HepG2 (cell line): ENCODE results near the gene UBE2Q1. TPM values are rescaled to one million over a fixed set of nuclear protein-coding genes. Genes with fewer than 3 reads are reported as not detected.

Source experiments
- ATF2 ChIP-seq: sonication (generic); formaldehyde crosslinking; IDR thresholded peaks from 2 replicates; pipeline ENCODE4 v1.4.0; 2020; ENCODE audit warnings: missing genetic modification reagents
- FOXO4 ChIP-seq: sonication (generic); formaldehyde crosslinking; conservative IDR thresholded peaks from 2 replicates; pipeline ENCODE4 v1.8.1; 2023; ENCODE audit warnings: missing genetic modification reagents
- KIAA2018 ChIP-seq: sonication (generic); formaldehyde crosslinking; IDR thresholded peaks from 2 replicates; pipeline ENCODE4 v1.5.0; 2020; ENCODE audit warnings: mild to moderate bottlenecking, missing genetic modification reagents, borderline replicate concordance
- MTERF4 ChIP-seq: sonication (generic); formaldehyde crosslinking; IDR thresholded peaks from 2 replicates; pipeline ENCODE4 v1.8.0; 2023; ENCODE audit warnings: mild to moderate bottlenecking, missing genetic modification reagents
- REST ChIP-seq, 2 experiments: IDR thresholded peaks; 2 replicates each; pipeline ENCODE4 v1.6.1; 2011 to 2012; ENCODE audit warnings: low read length in 2 of 2, borderline replicate concordance in 1 of 2, low read depth in 1 of 2, mild to moderate bottlenecking in 1 of 2, moderate library complexity in 1 of 2
- SALL2 ChIP-seq: sonication (generic); formaldehyde crosslinking; IDR thresholded peaks from 2 replicates; pipeline ENCODE4 v1.8.1; 2023; ENCODE audit warnings: mild to moderate bottlenecking, missing genetic modification reagents, inconsistent platforms
- XRCC5 ChIP-seq: fragments of 200-400 bp; formaldehyde crosslinking; optimal IDR thresholded peaks from 2 replicates; pipeline ENCODE3; 2017; ENCODE audit warnings: mild to moderate bottlenecking, low read length
- ZNF784 ChIP-seq: sonication (generic); formaldehyde crosslinking; IDR thresholded peaks from 2 replicates; pipeline ENCODE4 v1.5.1; 2020; ENCODE audit warnings: missing genetic modification reagents, mild to moderate bottlenecking, borderline replicate concordance
- polyA plus RNA-seq, 8 experiments: library from polyadenylated mRNA; depleted of rRNA in 3 of 8; stranded (reverse) in 7 of 8; unstranded in 1 of 8; fragments of >200 nt; fragmentation: Illumina TruSeq in 4 of 8; extraction: Trizol in 4 of 8; gene quantifications; 2 replicates each; pipeline versions ENCODE4 v1.2.1 to v1.2.3, GENCODE V29; 2011 to 2016; ENCODE audit warnings: low read depth in 4 of 8, missing spikeins in 1 of 8, mixed read lengths in 1 of 8; ENCODE audit not compliant: insufficient read depth in 1 of 8
- total RNA-seq, 5 experiments: library from RNA; depleted of rRNA; stranded (reverse); fragments of >200 nt; fragmentation: Illumina TruSeq; extraction: Trizol; gene quantifications; 2 replicates each; pipeline ENCODE4 v1.2.3, GENCODE V29; 2016; ENCODE audit warnings: low read depth in 1 of 5

Gene UBE2Q1
- total and polyA plus RNA-seq, 2 of the 13 experiments (the other 11 are each of a cell fraction or from before 2014, with no cell fraction given) = 11.7 to 41.7 TPM

GRCh38 chr1:154607609-154608396, 49.3 kb upstream of the UBE2Q1 start, which contains the start of gene ADAR (continued):
- TF ChIP-seq KIAA2018 = no peak
- peak; percentile 23 for TF ChIP-seq SALL2 (CRISPR knock-in tag)
- peak; percentile 26 for TF ChIP-seq XRCC5
- no peak for TF ChIP-seq FOXO4 (CRISPR knock-in tag)
- peak in 1 of 2 experiments; percentile 44; a peak in 1 of 4 replicates for TF ChIP-seq REST (IDR thresholded peaks at IDR 0.05; ENCODE audit: borderline replicate concordance in 1 of 2, low read depth in 1 of 2, low read length in 2 of 2)
- TF ChIP-seq MTERF4 (CRISPR knock-in tag) = peak; percentile 91
- TF ChIP-seq ZNF784 (CRISPR knock-in tag) = no peak
- TF ChIP-seq ATF2 = no peak
